ENCODE measurements around the gene SETBP1.

DNA sequence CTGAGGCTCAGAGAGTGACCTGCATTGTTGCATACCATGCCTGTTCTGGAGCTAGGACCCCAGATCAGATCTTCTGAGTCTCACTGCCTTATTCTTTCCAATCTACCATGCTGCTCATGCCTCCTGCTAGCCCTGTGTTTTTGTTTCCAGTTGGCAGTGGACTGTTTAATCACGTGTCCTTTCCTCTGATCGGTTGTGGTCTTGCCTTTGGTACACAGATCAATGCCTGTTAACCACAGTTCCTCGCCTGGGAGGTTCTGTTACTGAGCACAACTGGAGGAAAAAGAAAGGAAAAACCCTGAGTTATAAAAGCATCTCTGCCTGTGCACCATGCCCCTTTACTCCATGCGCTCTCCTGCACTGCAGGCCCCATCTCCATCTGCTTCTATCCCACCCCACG lies 329.1 kb downstream of the SETBP1 start:
- TF ChIP-seq EZH2 (IDR thresholded peaks at IDR 0.05) (no peak), POLR2AphosphoS5 (IDR thresholded peaks at IDR 0.05; ENCODE audit: borderline replicate concordance, low read depth, low read length) (no peak)

Measured in SK-N-MC (cell line).